ENCODE data around the gene ZRANB3. TPM values are rescaled to one million over a fixed set of nuclear protein-coding genes. Genes with fewer than 3 reads are reported as not detected.

ZRANB3 gene
- total RNA-seq, 3 donors from 2014 or later = 5.0 to 5.8 (median 5.4) TPM

- H3K27me3 Mint-ChIP-seq (ENCODE audit: low read depth) = no peaks in the 10 kb centered on the region
- ATAC-seq (no peak), DNase-seq (no peak)
- peaks cover 14% of the 10 kb centered on the region for H3K36me3 Mint-ChIP-seq (ENCODE audit: insufficient read depth)
- no peaks in the 10 kb centered on the region for H3K4me1 Mint-ChIP-seq (ENCODE audit: low read depth)
- H3K9me3 Mint-ChIP-seq = no peaks in the 10 kb centered on the region
- H3K4me3 Mint-ChIP-seq = no peak overlapping the region
These were observed 304.1 kb downstream of the ZRANB3 start for GRCh38 chr2:135226961-135227360.

DNA sequence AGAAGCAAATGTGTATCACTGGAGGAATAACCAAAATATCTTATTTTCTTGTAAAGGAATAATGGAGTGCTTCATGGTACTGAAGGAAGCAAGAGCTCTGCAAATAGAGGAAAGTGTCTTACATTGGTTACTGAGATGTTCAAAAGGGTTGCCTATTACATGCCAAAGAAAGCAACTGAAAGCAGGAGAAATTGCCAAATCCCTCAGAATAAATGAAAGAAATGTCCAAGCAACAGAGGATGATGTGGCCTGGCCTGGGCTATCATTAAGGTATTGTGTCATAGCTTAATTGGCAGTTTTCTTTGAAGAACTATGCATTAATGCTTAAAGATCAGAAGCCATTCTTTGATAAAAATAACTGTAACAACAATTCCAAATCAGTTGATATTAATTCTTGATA, 305.2 kb downstream of the ZRANB3 start:
- H3K9me3 Mint-ChIP-seq = no peaks in the 10 kb centered on the region
- H3K27me3 Mint-ChIP-seq (ENCODE audit: low read depth) = no peaks in the 10 kb centered on the region
- peaks cover 18% of the 10 kb centered on the region for H3K36me3 Mint-ChIP-seq (ENCODE audit: insufficient read depth)
- no peaks in the 10 kb centered on the region for H3K4me1 Mint-ChIP-seq (ENCODE audit: low read depth)
- DNase-seq (no peak), ATAC-seq (no peak)
- no peak overlapping the region for H3K4me3 Mint-ChIP-seq

DNA sequence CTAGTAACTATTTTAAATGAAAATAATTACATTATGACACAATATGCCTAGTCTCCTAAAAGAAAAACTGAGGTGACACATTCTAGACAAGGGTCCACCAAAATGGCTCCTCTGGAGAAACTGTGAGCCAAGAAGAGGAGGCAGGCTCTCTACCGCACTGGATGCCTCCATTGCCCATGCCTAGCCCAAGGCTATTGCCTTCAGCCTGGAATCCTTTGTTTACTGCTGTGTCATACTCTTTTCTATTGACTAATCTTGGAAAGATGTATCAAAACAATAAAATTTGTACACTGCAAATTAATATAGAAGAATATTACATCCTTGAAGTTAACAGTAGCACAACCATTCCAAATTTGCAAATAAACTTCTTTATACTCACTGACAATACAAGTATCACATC, 311.8 kb downstream of the ZRANB3 start:
- Mint-ChIP-seq H3K27me3 (ENCODE audit: low read depth) (no peaks in the 10 kb centered on the region), H3K4me1 (ENCODE audit: low read depth) (no peaks in the 10 kb centered on the region), H3K4me3 (no peak overlapping the region), H3K9me3 (no peaks in the 10 kb centered on the region), H3K36me3 (ENCODE audit: insufficient read depth) (peaks cover 11% of the 10 kb centered on the region)
- ATAC-seq (no peak), DNase-seq (no peak)

DNA sequence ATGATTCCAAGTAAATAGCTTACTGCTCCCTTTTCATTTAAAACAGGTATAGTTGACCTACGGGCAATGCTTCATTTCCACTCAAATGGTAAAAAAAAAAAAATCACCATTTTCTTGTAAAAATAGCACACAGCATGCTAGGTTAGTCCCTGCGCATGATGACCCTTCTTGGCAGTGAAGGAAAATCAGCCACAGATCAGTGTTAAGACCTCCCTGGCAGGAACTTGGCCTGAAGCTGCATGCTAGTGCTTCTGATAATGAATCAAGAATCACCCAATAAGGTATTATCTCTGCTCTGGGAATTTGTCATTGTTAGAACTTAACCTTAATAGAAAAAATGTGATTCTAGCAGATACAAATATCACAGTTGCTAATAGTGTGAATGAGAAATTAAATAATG, 312.6 kb downstream of the ZRANB3 start:
- no peaks in the 10 kb centered on the region for H3K4me1 Mint-ChIP-seq (ENCODE audit: low read depth)
- DNase-seq (no peak), ATAC-seq (no peak)
- H3K4me3 Mint-ChIP-seq = no peak overlapping the region
- H3K36me3 Mint-ChIP-seq (ENCODE audit: insufficient read depth) = peaks cover 11% of the 10 kb centered on the region
- no peaks in the 10 kb centered on the region for H3K27me3 Mint-ChIP-seq (ENCODE audit: low read depth)
- H3K9me3 Mint-ChIP-seq = no peaks in the 10 kb centered on the region

GRCh38 chr2:135212757-135213156, 318.3 kb downstream of the ZRANB3 start:
- no peaks in the 10 kb centered on the region for H3K27me3 Mint-ChIP-seq (ENCODE audit: low read depth)

DNA sequence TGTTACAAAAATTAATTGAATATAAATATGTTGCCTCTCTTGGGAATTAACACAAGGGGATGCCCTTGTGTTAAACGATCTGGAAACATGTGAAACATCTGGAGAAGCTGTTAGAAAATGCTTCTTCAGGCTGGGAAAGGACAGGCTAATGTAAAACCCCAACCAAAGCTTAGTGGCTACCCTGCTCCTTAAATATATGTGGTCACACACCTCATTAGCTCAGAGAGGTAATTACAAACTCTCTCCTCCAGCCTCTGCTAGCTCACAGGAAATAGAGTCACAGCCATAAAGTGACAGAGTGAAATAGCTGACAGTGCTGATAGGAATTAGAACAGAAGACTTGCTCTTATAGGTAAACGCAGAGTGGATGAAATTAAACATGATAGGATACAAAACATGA, 323.0 kb downstream of the ZRANB3 start:
- ATAC-seq (no peak), DNase-seq (no peak)
- Mint-ChIP-seq H3K36me3 (ENCODE audit: insufficient read depth) (no peaks in the 10 kb centered on the region), H3K9me3 (no peaks in the 10 kb centered on the region), H3K4me3 (no peak overlapping the region), H3K4me1 (ENCODE audit: low read depth) (no peaks in the 10 kb centered on the region), H3K27me3 (ENCODE audit: low read depth) (no peaks in the 10 kb centered on the region)

More at GRCh38 chr2:135212757-135213156, 318.3 kb downstream of the ZRANB3 start:
- ATAC-seq (no peak), DNase-seq (no peak)
- Mint-ChIP-seq H3K9me3 (no peaks in the 10 kb centered on the region), H3K4me3 (no peak overlapping the region), H3K36me3 (ENCODE audit: insufficient read depth) (peaks cover 3% of the 10 kb centered on the region), H3K4me1 (ENCODE audit: low read depth) (no peaks in the 10 kb centered on the region)

DNA sequence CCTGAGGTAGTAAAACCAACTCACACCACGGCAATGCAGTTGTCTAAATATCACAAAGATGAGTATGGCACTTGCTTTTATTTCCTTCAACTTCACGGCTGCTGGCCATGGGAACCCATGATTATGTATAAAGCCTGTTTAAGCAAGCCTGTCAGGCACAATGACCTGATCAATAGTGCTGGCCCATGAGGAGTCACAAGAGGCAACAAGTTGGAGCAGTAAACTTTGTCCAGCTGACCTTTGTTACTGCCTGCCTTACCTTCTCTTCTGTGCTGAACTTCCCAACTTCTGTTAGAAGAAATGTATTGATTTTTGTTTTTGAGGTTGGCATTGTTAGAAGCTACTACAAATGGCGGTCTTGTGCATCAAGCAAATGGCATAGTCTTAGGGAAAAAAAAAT, 327.1 kb downstream of the ZRANB3 start:
- no peak for DNase-seq
- Mint-ChIP-seq H3K4me3 (no peak overlapping the region), H3K9me3 (no peaks in the 10 kb centered on the region), H3K36me3 (ENCODE audit: insufficient read depth) (peaks cover 9% of the 10 kb centered on the region), H3K27me3 (ENCODE audit: low read depth) (no peaks in the 10 kb centered on the region), H3K4me1 (ENCODE audit: low read depth) (no peaks in the 10 kb centered on the region)
- ATAC-seq = no peak

GRCh38 chr2:135202751-135203150, 328.3 kb downstream of the ZRANB3 start:
- Mint-ChIP-seq H3K4me1 (ENCODE audit: low read depth) (no peaks in the 10 kb centered on the region), H3K4me3 (no peak overlapping the region), H3K36me3 (ENCODE audit: insufficient read depth) (peaks cover 12% of the 10 kb centered on the region), H3K9me3 (no peaks in the 10 kb centered on the region), H3K27me3 (ENCODE audit: low read depth) (no peaks in the 10 kb centered on the region)
- no peak for ATAC-seq
- DNase-seq = no peak

GRCh38 chr2:135198481-135198880, 332.5 kb downstream of the ZRANB3 start:
- H3K9me3 Mint-ChIP-seq = no peaks in the 10 kb centered on the region
- H3K36me3 Mint-ChIP-seq (ENCODE audit: insufficient read depth) = peaks cover 12% of the 10 kb centered on the region
- no peaks in the 10 kb centered on the region for H3K4me1 Mint-ChIP-seq (ENCODE audit: low read depth)
- no peak for DNase-seq
- no peak for ATAC-seq
- H3K4me3 Mint-ChIP-seq = no peak overlapping the region
- H3K27me3 Mint-ChIP-seq (ENCODE audit: low read depth) = no peaks in the 10 kb centered on the region

GRCh38 chr2:135190799-135191198, 340.2 kb downstream of the ZRANB3 start:
- Mint-ChIP-seq H3K36me3 (ENCODE audit: insufficient read depth) (peaks cover 4% of the 10 kb centered on the region), H3K4me3 (no peak overlapping the region), H3K9me3 (peaks cover 26% of the 10 kb centered on the region), H3K27me3 (ENCODE audit: low read depth) (no peaks in the 10 kb centered on the region), H3K4me1 (ENCODE audit: low read depth) (no peaks in the 10 kb centered on the region)
- DNase-seq = no peak
- ATAC-seq = no peak

DNA sequence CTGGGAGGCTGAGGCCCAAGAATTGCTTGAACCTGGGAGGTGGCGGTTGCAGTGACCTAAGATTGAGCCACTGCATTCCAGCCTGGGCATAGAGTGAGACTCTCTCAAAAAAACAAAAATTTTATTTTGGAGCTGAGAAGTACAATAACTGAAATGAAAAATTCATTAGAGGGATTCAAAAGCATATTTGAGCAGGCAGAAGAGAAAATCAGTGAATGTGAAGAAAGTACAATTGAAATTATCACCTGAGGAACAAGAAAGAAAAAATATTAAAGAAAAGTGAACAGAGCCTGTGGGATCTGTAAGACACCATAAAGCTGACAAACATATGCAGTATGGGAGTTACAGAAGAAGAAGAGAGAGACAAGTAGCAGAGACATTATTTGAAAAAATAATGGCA, 341.9 kb downstream of the ZRANB3 start:
- no peaks in the 10 kb centered on the region for H3K4me1 Mint-ChIP-seq (ENCODE audit: low read depth)
- H3K36me3 Mint-ChIP-seq (ENCODE audit: insufficient read depth) = peaks cover 4% of the 10 kb centered on the region
- no peaks in the 10 kb centered on the region for H3K27me3 Mint-ChIP-seq (ENCODE audit: low read depth)
- ATAC-seq = no peak
- DNase-seq = no peak
- peaks cover 26% of the 10 kb centered on the region for H3K9me3 Mint-ChIP-seq
- H3K4me3 Mint-ChIP-seq = no peak overlapping the region

GRCh38 chr2:135187270-135187669, 343.7 kb downstream of the ZRANB3 start:
- H3K9me3 Mint-ChIP-seq = peaks cover 20% of the 10 kb centered on the region
- H3K4me1 Mint-ChIP-seq (ENCODE audit: low read depth) = no peaks in the 10 kb centered on the region

DNA sequence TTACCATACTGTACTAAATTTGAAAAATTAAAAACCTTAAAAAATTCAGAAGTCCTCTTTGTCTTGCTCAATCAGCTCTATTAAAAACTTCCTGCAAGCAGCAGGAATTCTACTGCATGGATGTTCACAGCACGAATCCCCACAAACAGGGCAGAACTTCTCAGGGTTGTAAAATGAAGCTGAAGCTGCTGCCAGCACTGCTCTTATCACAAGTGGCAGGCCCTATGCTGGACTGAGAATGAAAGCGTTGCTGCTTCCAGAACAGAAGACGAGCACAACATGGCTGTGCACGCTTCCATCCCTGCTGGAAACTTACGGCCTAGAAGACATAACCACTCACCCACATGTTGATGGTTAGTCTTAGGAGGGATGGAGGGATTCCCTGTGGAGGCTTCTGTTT, 345.0 kb downstream of the ZRANB3 start:
- H3K36me3 Mint-ChIP-seq (ENCODE audit: insufficient read depth) = peaks cover 6% of the 10 kb centered on the region
- DNase-seq = no peak
- H3K9me3 Mint-ChIP-seq = peaks cover 18% of the 10 kb centered on the region
- no peaks in the 10 kb centered on the region for H3K27me3 Mint-ChIP-seq (ENCODE audit: low read depth)
- H3K4me3 Mint-ChIP-seq = no peak overlapping the region
- ATAC-seq = no peak
- H3K4me1 Mint-ChIP-seq (ENCODE audit: low read depth) = no peaks in the 10 kb centered on the region

More at GRCh38 chr2:135187270-135187669, 343.7 kb downstream of the ZRANB3 start:
- no peaks in the 10 kb centered on the region for H3K27me3 Mint-ChIP-seq (ENCODE audit: low read depth)
- ATAC-seq (no peak), DNase-seq (no peak)
- H3K36me3 Mint-ChIP-seq (ENCODE audit: insufficient read depth) = peaks cover 6% of the 10 kb centered on the region
- no peak overlapping the region for H3K4me3 Mint-ChIP-seq

DNA sequence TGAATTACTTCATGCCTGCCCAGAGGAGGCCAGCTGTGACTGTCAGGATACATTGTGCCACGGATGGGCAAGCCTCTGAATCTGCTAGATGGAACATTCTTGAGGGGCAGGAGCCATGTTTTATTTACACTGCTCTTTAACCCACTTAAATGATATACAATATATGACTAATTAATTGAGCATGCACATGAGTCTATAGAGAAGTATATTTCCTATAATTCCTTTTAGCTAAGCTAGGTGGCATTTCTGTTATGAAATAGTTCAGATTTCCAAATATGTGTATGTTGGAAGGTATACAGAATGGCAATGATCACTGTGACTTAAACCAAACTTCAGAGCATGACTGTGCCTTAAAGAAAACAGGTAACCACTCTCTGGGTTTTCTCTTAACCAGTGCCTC, 347.2 kb downstream of the ZRANB3 start:
- no peaks in the 10 kb centered on the region for H3K4me1 Mint-ChIP-seq (ENCODE audit: low read depth)

GRCh38 chr2:135182601-135183000, 348.4 kb downstream of the ZRANB3 start:
- no peak for DNase-seq

More for the DNA sequence above, 347.2 kb downstream of the ZRANB3 start:
- H3K9me3 Mint-ChIP-seq = peaks cover 4% of the 10 kb centered on the region
- H3K27me3 Mint-ChIP-seq (ENCODE audit: low read depth) = no peaks in the 10 kb centered on the region
- H3K4me3 Mint-ChIP-seq = no peak overlapping the region
- ATAC-seq = no peak
- peaks cover 3% of the 10 kb centered on the region for H3K36me3 Mint-ChIP-seq (ENCODE audit: insufficient read depth)
- no peak for DNase-seq

GRCh38 chr2:135182190-135182589, 348.8 kb downstream of the ZRANB3 start:
- H3K9me3 Mint-ChIP-seq = peaks cover under 1% of the 10 kb centered on the region
- DNase-seq (no peak), ATAC-seq (no peak)
- peaks cover 10% of the 10 kb centered on the region for H3K36me3 Mint-ChIP-seq (ENCODE audit: insufficient read depth)
- H3K4me3 Mint-ChIP-seq = no peak overlapping the region
- no peaks in the 10 kb centered on the region for H3K27me3 Mint-ChIP-seq (ENCODE audit: low read depth)
- no peaks in the 10 kb centered on the region for H3K4me1 Mint-ChIP-seq (ENCODE audit: low read depth)

More at GRCh38 chr2:135182601-135183000, 348.4 kb downstream of the ZRANB3 start:
- no peaks in the 10 kb centered on the region for H3K4me1 Mint-ChIP-seq (ENCODE audit: low read depth)
- H3K9me3 Mint-ChIP-seq = no peaks in the 10 kb centered on the region
- no peak for ATAC-seq
- no peaks in the 10 kb centered on the region for H3K27me3 Mint-ChIP-seq (ENCODE audit: low read depth)
- no peak overlapping the region for H3K4me3 Mint-ChIP-seq
- peaks cover 5% of the 10 kb centered on the region for H3K36me3 Mint-ChIP-seq (ENCODE audit: insufficient read depth)

Measured in activated T-cell treated with anti-CD3 and anti-CD28 coated beads, Interleukin-2, amount 50 U/mL, for 4 hours (primary cell).